K562 (cell line): ENCODE data around the gene FMNL2.

Experiments used
- ARNT ChIP-seq, 2 experiments: fragments of 450-650 bp; IDR thresholded peaks; 2 replicates each; pipeline ENCODE4 v1.6.1; 2016; ENCODE audit warnings: mild to moderate bottlenecking in 1 of 2
- ATF3 ChIP-seq, 2 experiments: fragments of 450-650 bp in 1 of 2; sonication (generic) in 1 of 2; formaldehyde crosslinking in 1 of 2; IDR thresholded peaks in 1 of 2; conservative IDR thresholded peaks in 1 of 2; 2 replicates each; pipeline versions ENCODE4 v1.6.1 to v1.8.1; 2016 to 2023; ENCODE audit warnings: mild to moderate bottlenecking in 2 of 2, moderate library complexity in 2 of 2, inconsistent platforms in 1 of 2, missing genetic modification reagents in 1 of 2
- E2F8 ChIP-seq: fragments of 450-650 bp; IDR thresholded peaks from 2 replicates; pipeline ENCODE4 v1.7.1; 2018; ENCODE audit warnings: mild to moderate bottlenecking, low read depth; ENCODE audit not compliant: partially characterized antibody
- ETS1 ChIP-seq: conservative IDR thresholded peaks from 2 replicates; pipeline ENCODE4 v1.6.1; 2011; ENCODE audit warnings: low read depth, mild to moderate bottlenecking, low read length; ENCODE audit not compliant: control insufficient read depth
- EZH2 ChIP-seq: IDR thresholded peaks from 2 replicates; pipeline ENCODE4 v1.6.1; 2012; ENCODE audit warnings: low read depth, mild to moderate bottlenecking, inconsistent platforms, low read length, borderline replicate concordance
- HMG20B ChIP-seq: fragments of 250-450 bp; sonication (Bioruptor Pico); IDR thresholded peaks from 2 replicates; pipeline ENCODE4 v1.5.0; 2021; ENCODE audit warnings: mild to moderate bottlenecking
- POLR2A ChIP-seq: fragments of 450-650 bp; conservative IDR thresholded peaks from 2 replicates; pipeline ENCODE4 v1.6.1; 2016
- RAD21 ChIP-seq, 2 experiments: fragments of 250-450 bp in 1 of 2; fragments of 450-650 bp in 1 of 2; sonication (Bioruptor Pico) in 1 of 2; formaldehyde crosslinking in 1 of 2; IDR thresholded peaks in 1 of 2; conservative IDR thresholded peaks in 1 of 2; 2 replicates each; pipeline versions ENCODE4 v1.4.0 to v1.8.0; 2020 to 2022; ENCODE audit warnings: mild to moderate bottlenecking in 2 of 2, moderate library complexity in 1 of 2
- SETDB1 ChIP-seq: IDR thresholded peaks from one replicate; pipeline ENCODE4 v1.6.1; 2012; ENCODE audit warnings: low read length, control low read depth, inconsistent platforms
- SUPT5H ChIP-seq: fragments of 450-650 bp; IDR thresholded peaks from 2 replicates; pipeline ENCODE4 v1.6.1; 2016
- TAF7 ChIP-seq: fragments of 450-650 bp; IDR thresholded peaks from 2 replicates; pipeline ENCODE4 v1.6.1; 2016; ENCODE audit warnings: missing genetic modification characterization, missing compliant biosample characterization
- USF2 ChIP-seq: sonication (generic); formaldehyde crosslinking; IDR thresholded peaks from 2 replicates; pipeline ENCODE4 v1.5.0; 2020; ENCODE audit warnings: missing genetic modification reagents
- ZKSCAN1 ChIP-seq: fragments of 150-350 bp; IDR thresholded peaks from 2 replicates; pipeline ENCODE4 v1.6.1; 2016; ENCODE audit warnings: low read depth, low read length
- ZNF699 ChIP-seq: fragments of 250-450 bp; sonication (Bioruptor Pico); IDR thresholded peaks from 2 replicates; pipeline ENCODE4 v1.8.0; 2021; ENCODE audit warnings: mild to moderate bottlenecking, moderate library complexity; ENCODE audit not compliant: insufficient replicate concordance

- TF ChIP-seq HMG20B (CRISPR knock-in tag) (no peak), RAD21 (CRISPR knock-in tag; conservative IDR thresholded peaks at IDR 0.05 in 1 of 2, IDR thresholded peaks at IDR 0.05 in 1 of 2) (no peak), SETDB1 (no peak), POLR2A (no peak), ETS1 (no peak), ZKSCAN1 (no peak), ARNT (IDR thresholded peaks at IDR 0.05) (no peak), TAF7 (tag) (no peak), ATF3 (IDR thresholded peaks at IDR 0.05) (no peak), ATF3 (CRISPR knock-in tag; conservative IDR thresholded peaks at IDR 0.05) (no peak), SUPT5H (no peak), E2F8 (no peak), USF2 (CRISPR knock-in tag) (no peak), EZH2 (no peak), ZNF699 (no peak)
Measured at GRCh38 chr2:152453129-152453911, 118.3 kb downstream of the FMNL2 start.
